ENCODE data around the gene FBXO34. TPM values are rescaled to one million over a fixed set of nuclear protein-coding genes. Genes with fewer than 3 reads are reported as not detected.

Gene FBXO34
- total and polyA plus RNA-seq, 9 of the 15 experiments (the other 6 are each of a cell fraction or from before 2014, with no cell fraction given) = 6.3 to 24.9 (median 16.2) TPM

- intact Hi-C loops (cut with micrococcal nuclease) = no loop called here
- no peak overlapping the region for H3K4me3 ChIP-seq
- no peak overlapping the region; a peak in 1 of 4 replicates for H3K9ac ChIP-seq (ENCODE audit: insufficient read depth in 1 of 2, low read depth in 2 of 2, low read length in 2 of 2)
Measured at GRCh38 chr14:55386037-55386808, 115.0 kb downstream of the FBXO34 start.

More at GRCh38 chr14:55386037-55386808, 115.0 kb downstream of the FBXO34 start:
- Histone ChIP-seq H2AFZ (ENCODE audit: low read depth, low read length) (no peak overlapping the region), H3K9me1 (ENCODE audit: control insufficient read depth, insufficient read depth, low read length) (no peaks in the 10 kb centered on the region), H3K27me3 (ENCODE audit: control insufficient read depth in 2 of 2, insufficient read depth in 2 of 2, low read length in 2 of 2) (no peaks in the 10 kb centered on the region), H3K79me2 (ENCODE audit: control insufficient read depth, insufficient read depth, low read length) (no peaks in the 10 kb centered on the region), H3K4me2 (ENCODE audit: insufficient read depth, low read length) (peak overlapping the region; percentile 37; the same call in 1 of the 2 replicates), H3K4me1 (replicated peaks in 1 of 2; ENCODE audit: control insufficient read depth in 2 of 2, insufficient read depth in 2 of 2, low read length in 2 of 2) (peaks cover 24 to 72% of the 10 kb centered on the region in 2 experiments), H3K36me3 (ENCODE audit: control insufficient read depth, insufficient read depth, low read length) (peaks cover 16% of the 10 kb centered on the region), H4K20me1 (replicated peaks; ENCODE audit: control insufficient read depth, insufficient read depth, low read length) (no peaks in the 10 kb centered on the region), H3K27ac (ENCODE audit: extremely low read depth, low read depth, low read length) (peak overlapping the region; percentile 37; the same call in 1 of the 3 replicates), H3K9me3 (replicated peaks; ENCODE audit: control insufficient read depth, insufficient read depth, low read depth, low read length) (no peaks in the 10 kb centered on the region)
- DNase-seq (ENCODE audit: extremely low read depth in 1 of 4, low spot score in 3 of 4) (peak in 1 of 4 experiments; percentile 33), FAIRE-seq (no peak), ATAC-seq (no peak)
- in situ Hi-C loops (cut with MboI) = no loop called here
- TF ChIP-seq, protein P1, sequence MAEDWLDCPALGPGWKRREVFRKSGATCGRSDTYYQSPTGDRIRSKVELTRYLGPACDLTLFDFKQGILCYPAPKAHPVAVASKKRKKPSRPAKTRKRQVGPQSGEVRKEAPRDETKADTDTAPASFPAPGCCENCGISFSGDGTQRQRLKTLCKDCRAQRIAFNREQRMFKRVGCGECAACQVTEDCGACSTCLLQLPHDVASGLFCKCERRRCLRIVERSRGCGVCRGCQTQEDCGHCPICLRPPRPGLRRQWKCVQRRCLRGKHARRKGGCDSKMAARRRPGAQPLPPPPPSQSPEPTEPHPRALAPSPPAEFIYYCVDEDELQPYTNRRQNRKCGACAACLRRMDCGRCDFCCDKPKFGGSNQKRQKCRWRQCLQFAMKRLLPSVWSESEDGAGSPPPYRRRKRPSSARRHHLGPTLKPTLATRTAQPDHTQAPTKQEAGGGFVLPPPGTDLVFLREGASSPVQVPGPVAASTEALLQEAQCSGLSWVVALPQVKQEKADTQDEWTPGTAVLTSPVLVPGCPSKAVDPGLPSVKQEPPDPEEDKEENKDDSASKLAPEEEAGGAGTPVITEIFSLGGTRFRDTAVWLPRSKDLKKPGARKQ (CRISPR knock-in tag; IDR thresholded peaks at IDR 0.05) = no peak
- TF ChIP-seq AFF1 (IDR thresholded peaks at IDR 0.05; ENCODE audit: low read depth in 1 of 2, partially characterized antibody in 2 of 2) = no peak
- peak; percentile 31 to 35; a peak in 2 of 4 replicates for TF ChIP-seq NRF1 (conservative IDR thresholded peaks at IDR 0.05 in 1 of 2, IDR thresholded peaks at IDR 0.05 in 1 of 2)
- no peak for TF ChIP-seq STAT6 (CRISPR knock-in tag; IDR thresholded peaks at IDR 0.05)
- 16% methylated on average over 6 of the region's 6 CpGs for WGBS (ENCODE audit: insufficient coverage, low coverage, missing lambda C conversion rate)
- ChIA-PET CTCF (ENCODE audit: low intra/inter-chr PET ratio) (no interaction called here), POLR2A (interaction anchor here (0.6 to 1.0 kb wide), 3 partner anchors 15 to 31 kb away, joined by 3 read pairs; no protein-coding TSS in a partner anchor)
- BruUV-seq (replicated peaks) = no TSS peak
